OCI-M2 (cell line): ENCODE results near the gene TRPV2.
A peak's percentile ranks its signal among the peaks of the same experiment; 100 is the strongest.
"Not testable (repeated sequence)": the region's sequence is repeated elsewhere in the genome, so short reads cannot be mapped to it uniquely, and the experiment has no call there.

Source experiments
- DNase-seq: peaks from one replicate; lab custom pipeline; 2025; ENCODE audit not compliant: unreplicated experiment; lab: John Stamatoyannopoulos, UW

TRPV2 gene

GRCh38 chr17:16435925-16436886 lies 20.8 kb downstream of the TRPV2 start:
- DNase-seq: no peak

- DNase-seq: no peak
Measured at GRCh38 chr17:16437083-16437482, 21.7 kb downstream of the TRPV2 start.

GRCh38 chr17:16438173-16438556 lies 22.8 kb downstream of the TRPV2 start:
- no peak for DNase-seq

GRCh38 chr17:16438557-16439302 lies 23.4 kb downstream of the TRPV2 start:
- peak; percentile 92 for DNase-seq

- no peak for DNase-seq
Measured at GRCh38 chr17:16439303-16439791, 24.0 kb downstream of the TRPV2 start.

- no peak for DNase-seq
Measured at GRCh38 chr17:16439811-16440351, 24.5 kb downstream of the TRPV2 start.

- DNase-seq: not testable (repeated sequence)
Measured at GRCh38 chr17:16440354-16440753, 25.0 kb downstream of the TRPV2 start.

GRCh38 chr17:16440901-16441629 lies 25.7 kb downstream of the TRPV2 start:
- DNase-seq: no peak

GRCh38 chr17:16442141-16442540 lies 26.8 kb downstream of the TRPV2 start:
- no peak for DNase-seq

GRCh38 chr17:16442594-16443510 lies 27.5 kb downstream of the TRPV2 start:
- no peak for DNase-seq

- no peak for DNase-seq
Measured at GRCh38 chr17:16443511-16444257, 28.3 kb downstream of the TRPV2 start.

- DNase-seq: no peak
Measured at GRCh38 chr17:16444258-16444886, 29.0 kb downstream of the TRPV2 start.

- DNase-seq: no peak
Measured at GRCh38 chr17:16446338-16446983, 31.1 kb downstream of the TRPV2 start.

GRCh38 chr17:16447676-16448075 lies 32.3 kb downstream of the TRPV2 start:
- no peak for DNase-seq

GRCh38 chr17:16448490-16448889 lies 33.1 kb downstream of the TRPV2 start:
- DNase-seq: no peak

- no peak for DNase-seq
Measured at GRCh38 chr17:16449121-16449570, 33.8 kb downstream of the TRPV2 start.

- no peak for DNase-seq
Measured at GRCh38 chr17:16450028-16450427, 34.7 kb downstream of the TRPV2 start.

- not testable (repeated sequence) for DNase-seq
Measured at GRCh38 chr17:16452268-16452667, 36.9 kb downstream of the TRPV2 start.
